Gastrocnemius medialis (tissue), 4 donors: ENCODE results near the gene CCT5.

Source experiments
- POLR2A ChIP-seq, 2 donors: fragments of 450-650 bp; IDR thresholded peaks; one replicate each; pipeline ENCODE4 v1.6.1; 2017; ENCODE audit warnings: antibody characterized with exemption in 2 of 2, mild to moderate bottlenecking in 2 of 2, moderate library complexity in 2 of 2
- TF ChIP-seq, protein P1 (sequence below), 5 experiments: fragments of 450-650 bp in 3 of 5; fragments of 200-600 bp in 2 of 5; sonication (generic) in 2 of 5; IDR thresholded peaks in 4 of 5; conservative IDR thresholded peaks in 1 of 5; 1 replicate in 4 of 5; 2 replicates in 1 of 5; pipeline ENCODE4 v1.5.1; 2016 to 2019; ENCODE audit warnings: antibody characterized with exemption in 5 of 5, mild to moderate bottlenecking in 3 of 5, moderate library complexity in 3 of 5

DNA sequence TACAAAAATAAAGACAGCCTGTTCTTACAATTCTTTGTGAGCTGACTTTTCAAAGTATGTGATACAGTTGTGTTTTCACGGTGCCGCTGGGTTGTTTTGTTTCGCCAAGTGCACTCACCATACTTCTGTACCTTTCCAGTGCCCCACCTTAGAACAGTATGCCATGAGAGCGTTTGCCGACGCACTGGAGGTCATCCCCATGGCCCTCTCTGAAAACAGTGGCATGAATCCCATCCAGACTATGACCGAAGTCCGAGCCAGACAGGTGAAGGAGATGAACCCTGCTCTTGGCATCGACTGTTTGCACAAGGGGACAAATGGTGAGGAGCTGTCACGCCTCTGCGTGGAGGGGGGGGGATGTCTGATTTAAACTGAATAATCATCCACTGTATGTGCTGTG is 12.9 kb downstream of the CCT5 start:
- TF ChIP-seq POLR2A (IDR thresholded peaks at IDR 0.05): no peak
- TF ChIP-seq, protein P1, sequence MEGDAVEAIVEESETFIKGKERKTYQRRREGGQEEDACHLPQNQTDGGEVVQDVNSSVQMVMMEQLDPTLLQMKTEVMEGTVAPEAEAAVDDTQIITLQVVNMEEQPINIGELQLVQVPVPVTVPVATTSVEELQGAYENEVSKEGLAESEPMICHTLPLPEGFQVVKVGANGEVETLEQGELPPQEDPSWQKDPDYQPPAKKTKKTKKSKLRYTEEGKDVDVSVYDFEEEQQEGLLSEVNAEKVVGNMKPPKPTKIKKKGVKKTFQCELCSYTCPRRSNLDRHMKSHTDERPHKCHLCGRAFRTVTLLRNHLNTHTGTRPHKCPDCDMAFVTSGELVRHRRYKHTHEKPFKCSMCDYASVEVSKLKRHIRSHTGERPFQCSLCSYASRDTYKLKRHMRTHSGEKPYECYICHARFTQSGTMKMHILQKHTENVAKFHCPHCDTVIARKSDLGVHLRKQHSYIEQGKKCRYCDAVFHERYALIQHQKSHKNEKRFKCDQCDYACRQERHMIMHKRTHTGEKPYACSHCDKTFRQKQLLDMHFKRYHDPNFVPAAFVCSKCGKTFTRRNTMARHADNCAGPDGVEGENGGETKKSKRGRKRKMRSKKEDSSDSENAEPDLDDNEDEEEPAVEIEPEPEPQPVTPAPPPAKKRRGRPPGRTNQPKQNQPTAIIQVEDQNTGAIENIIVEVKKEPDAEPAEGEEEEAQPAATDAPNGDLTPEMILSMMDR (IDR thresholded peaks at IDR 0.05 in 4 of 5, conservative IDR thresholded peaks at IDR 0.05 in 1 of 5): no peak
